Head of caudate nucleus (tissue), 42 donors: ENCODE results near the gene L3MBTL1.
"Not testable (repeated sequence)": the region's sequence is repeated elsewhere in the genome, so short reads cannot be mapped to it uniquely, and the experiment has no call there.

Experiments used
- DNase-seq, 42 donors: peaks; one replicate each; pipeline versions ENCODE4 v3.0.0 to v3.0.0-alpha.2; 2020 to 2021; ENCODE audit warnings: mixed read lengths in 7 of 42
- intact Hi-C: fragments of 100-400 bp; cut with DNase I; formaldehyde crosslinking; loops from one replicate; pipeline ENCODE4 v1.15.0; 2022

The L3MBTL1 gene

GRCh38 chr20:43571771-43572170 lies 64.3 kb downstream of the L3MBTL1 start:
- no peak for DNase-seq
- intact Hi-C loops: no loop called here

GRCh38 chr20:43572891-43573290 lies 65.4 kb downstream of the L3MBTL1 start:
- no peak for DNase-seq
- intact Hi-C loops: no loop called here

- intact Hi-C loops: no loop called here
- DNase-seq: no peak
These were observed 68.6 kb downstream of the L3MBTL1 start for GRCh38 chr20:43576108-43576507.

- no peak for DNase-seq
- intact Hi-C loops: no loop called here
These were observed 72.6 kb downstream of the L3MBTL1 start for GRCh38 chr20:43579861-43580793.

GRCh38 chr20:43583133-43583864 lies 75.8 kb downstream of the L3MBTL1 start:
- intact Hi-C loops: no loop called here
- DNase-seq: no peak

GRCh38 chr20:43583982-43584432 lies 76.5 kb downstream of the L3MBTL1 start:
- intact Hi-C loops: no loop called here
- peak; percentile 47 to 91 (median 78) for DNase-seq

GRCh38 chr20:43584448-43585136 lies 77.1 kb downstream of the L3MBTL1 start:
- intact Hi-C loops: no loop called here
- DNase-seq: no peak

- intact Hi-C loops: no loop called here
- peak in 1 of 42 donors; percentile 9 for DNase-seq
These were observed 79.1 kb downstream of the L3MBTL1 start for GRCh38 chr20:43586641-43587040.

GRCh38 chr20:43588526-43588925 lies 81.0 kb downstream of the L3MBTL1 start:
- intact Hi-C loops, DNase-seq: not testable (repeated sequence)

GRCh38 chr20:43590036-43590391 lies 82.5 kb downstream of the L3MBTL1 start:
- intact Hi-C loops: loop anchor here (5.0 kb wide), 1 partner anchor 133 kb away; the partner anchor contains the start of gene SRSF6

GRCh38 chr20:43590392-43591303 lies 83.2 kb downstream of the L3MBTL1 start, which contains the start of gene IFT52:
IFT52 (plus strand) TSS chr20:43590937; CDS start chr20:43594699, 3,762 bp downstream.
- intact Hi-C loops: loop anchor here (5.0 kb wide), 1 partner anchor 133 kb away; the partner anchor contains the start of gene SRSF6
- DNase-seq: peak; percentile 88 to 98 (median 94)

More at GRCh38 chr20:43590036-43590391, 82.5 kb downstream of the L3MBTL1 start:
- DNase-seq: peak in 33 of 42 donors; percentile 10 to 66 (median 34)
